ENCODE measurements around the gene LY6G6C.

DNA sequence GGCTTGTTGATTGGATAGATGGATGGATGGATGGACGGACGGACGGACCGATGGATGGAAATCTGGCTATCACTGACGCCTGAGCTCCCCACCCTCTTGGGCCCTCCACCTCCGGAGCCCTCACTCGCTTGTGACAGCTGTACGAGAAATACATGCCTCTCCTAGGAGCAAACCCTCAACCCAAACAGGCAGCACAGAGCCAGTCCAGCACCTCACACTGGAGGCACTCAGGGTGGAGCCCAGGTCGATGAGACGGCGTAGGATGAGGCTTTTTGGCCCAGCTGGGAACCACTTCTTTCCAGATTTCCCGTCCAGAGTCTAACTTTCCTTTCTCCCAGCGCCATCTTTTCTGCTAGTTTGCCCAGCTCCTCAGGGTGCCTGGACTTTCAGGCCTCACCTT is 38.0 kb downstream of the LY6G6C start:
- no peak for TF ChIP-seq ZNF274 (IDR thresholded peaks at IDR 0.05; ENCODE audit: low read depth, low read length)
- TF ChIP-seq YY1 (IDR thresholded peaks at IDR 0.05; ENCODE audit: insufficient read depth, insufficient read length): no peak
